OCI-LY7 (cell line): ENCODE measurements around the gene CRADD. TPM values are rescaled to one million over a fixed set of nuclear protein-coding genes. Genes with fewer than 3 reads are reported as not detected.

Source experiments
- BruUV-seq: library from RNA; stranded (reverse); fragments of 400-500 nt; replicated peaks from 2 replicates; lab custom pipeline; 2021; lab: Mats Ljungman, UMichigan
- CTCF ChIA-PET: fragments of 300-600 bp; sonication (Branson Sonifier 250); formaldehyde crosslinking; loops from one replicate; lab custom pipeline; 2022; ENCODE audit warnings: antibody characterized with exemption; ENCODE audit not compliant: unreplicated experiment; lab: Charles Lee
- POLR2A ChIA-PET: fragments of 300-600 bp; sonication (Branson Sonifier 250); formaldehyde crosslinking; loops from one replicate; lab custom pipeline; 2022; ENCODE audit warnings: antibody characterized with exemption; lab: Charles Lee
- DNase-seq: peaks from one replicate; pipeline ENCODE4 v3.0.0-alpha.2; 2015; ENCODE audit warnings: low spot score
- H2AFZ ChIP-seq: fragments of 200-600 bp; sonication (generic), shearing (Covaris generic); 2 replicates; pipeline ENCODE4 v1.6.1; 2014; ENCODE audit warnings: mild to moderate bottlenecking, antibody characterized with exemption, low read length, moderate library complexity
- H3K27ac ChIP-seq: fragments of 200-600 bp; sonication (generic); 2 replicates; pipeline ENCODE4 v1.5.1; 2014; ENCODE audit warnings: mixed run types, low read depth, mild to moderate bottlenecking, moderate library complexity, low read length, inconsistent platforms; ENCODE audit not compliant: poor library complexity, severe bottlenecking
- H3K36me3 ChIP-seq: fragments of 200-600 bp; sonication (generic); 2 replicates; pipeline ENCODE4 v1.6.1; 2014; ENCODE audit warnings: mild to moderate bottlenecking, antibody characterized with exemption, low read length, moderate library complexity, mixed read lengths; ENCODE audit not compliant: insufficient read depth
- H3K4me1 ChIP-seq: fragments of 200-600 bp; sonication (generic); 2 replicates; pipeline ENCODE4 v1.5.1; 2014; ENCODE audit warnings: mild to moderate bottlenecking, low read length; ENCODE audit not compliant: insufficient read depth, poor library complexity, severe bottlenecking
- H3K4me2 ChIP-seq: fragments of 200-600 bp; sonication (generic); 2 replicates; pipeline ENCODE4 v1.6.1; 2014; ENCODE audit warnings: mild to moderate bottlenecking, low read length
- H3K4me3 ChIP-seq: fragments of 200-600 bp; sonication (generic); 2 replicates; pipeline ENCODE4 v1.5.1; 2014; ENCODE audit warnings: mild to moderate bottlenecking, low read depth, low read length; ENCODE audit not compliant: poor library complexity, severe bottlenecking
- H3K79me2 ChIP-seq: fragments of 200-600 bp; sonication (generic); 2 replicates; pipeline ENCODE4 v1.6.1; 2016; ENCODE audit warnings: low read depth, mild to moderate bottlenecking, low read length, moderate library complexity, mixed read lengths; ENCODE audit not compliant: insufficient read depth
- H3K9me2 ChIP-seq: fragments of 200-600 bp; sonication (generic); 2 replicates; pipeline ENCODE4 v1.6.1; 2016; ENCODE audit warnings: mild to moderate bottlenecking, low read length, mixed read lengths; ENCODE audit not compliant: insufficient read depth
- H3K9me3 ChIP-seq: fragments of 200-600 bp; sonication (generic); 2 replicates; pipeline ENCODE4 v1.6.1; 2014; ENCODE audit warnings: mild to moderate bottlenecking, mixed run types, low read length, mixed read lengths
- H4K20me1 ChIP-seq: fragments of 200-600 bp; sonication (generic); 2 replicates; pipeline ENCODE4 v1.6.1; 2014; ENCODE audit warnings: mild to moderate bottlenecking, antibody characterized with exemption, low read length, moderate library complexity, mixed read lengths; ENCODE audit not compliant: insufficient read depth
- CTCF ChIP-seq: fragments of 200-600 bp; sonication (generic); conservative IDR thresholded peaks from 2 replicates; pipeline ENCODE4 v1.5.1; 2014; ENCODE audit warnings: mild to moderate bottlenecking, antibody characterized with exemption, low read length, moderate library complexity, mixed read lengths
- EZH2phosphoT487 ChIP-seq: fragments of 200-600 bp; sonication (generic); IDR thresholded peaks from 2 replicates; pipeline ENCODE4 v1.6.1; 2018; ENCODE audit warnings: low read depth, borderline replicate concordance, mild to moderate bottlenecking, mixed run types, antibody characterized with exemption, low read length, moderate library complexity, mixed read lengths
- intact Hi-C: fragments of 100-400 bp; cut with micrococcal nuclease; formaldehyde crosslinking; loops from one replicate; pipeline ENCODE4 v1.10.0; 2022; ENCODE audit not compliant: unreplicated experiment
- total RNA-seq, 2 experiments: library from RNA; depleted of rRNA in 1 of 2; stranded (reverse); fragments of >200 nt in 1 of 2; shearing (Covaris generic) in 1 of 2; gene quantifications; 2 replicates each; pipeline ENCODE4 v1.2.3, GENCODE V29; 2014 to 2022

CRADD gene
- total RNA-seq, 2 experiments from 2014 or later, result 10.5 to 16.8 TPM

- Histone ChIP-seq H3K4me2 (no peak overlapping the region), H3K4me1 (no peaks in the 10 kb centered on the region), H4K20me1 (no peaks in the 10 kb centered on the region), H3K36me3 (no peaks in the 10 kb centered on the region), H3K9me3 (no peaks in the 10 kb centered on the region), H3K9me2 (no peaks in the 10 kb centered on the region), H3K79me2 (no peaks in the 10 kb centered on the region), H2AFZ (no peak overlapping the region), H3K4me3 (no peak overlapping the region), H3K27ac (no peak overlapping the region)
- BruUV-seq, result no TSS peak
- ChIA-PET POLR2A (no interaction called here), CTCF (interaction anchor here (0.6 kb wide), 1 partner anchor 23 kb away, joined by 4 read pairs; no protein-coding TSS in a partner anchor)
- intact Hi-C loops, result no loop called here
- DNase-seq, result no peak
- no peak for TF ChIP-seq CTCF
- no peak for TF ChIP-seq EZH2phosphoT487
These were observed 212.5 kb downstream of the CRADD start for GRCh38 chr12:93889516-93890212.

- H3K9me2 ChIP-seq, result no peaks in the 10 kb centered on the region
- ChIA-PET CTCF (no interaction called here), POLR2A (interaction anchor here (0.5 kb wide), 1 partner anchor 511 kb away, joined by 4 read pairs; no protein-coding TSS in a partner anchor)
- no peaks in the 10 kb centered on the region for H4K20me1 ChIP-seq
- no peak overlapping the region for H3K27ac ChIP-seq
- no peak for TF ChIP-seq CTCF
- TF ChIP-seq EZH2phosphoT487, result no peak
- DNase-seq, result no peak
- H3K4me2 ChIP-seq, result no peak overlapping the region
- H3K36me3 ChIP-seq, result no peaks in the 10 kb centered on the region
- H3K4me3 ChIP-seq, result no peak overlapping the region
- H2AFZ ChIP-seq, result no peak overlapping the region
- no peaks in the 10 kb centered on the region for H3K4me1 ChIP-seq
- no peaks in the 10 kb centered on the region for H3K9me3 ChIP-seq
- intact Hi-C loops, result no loop called here
- H3K79me2 ChIP-seq, result no peaks in the 10 kb centered on the region
- no TSS peak for BruUV-seq
These were observed 215.5 kb downstream of the CRADD start for GRCh38 chr12:93892423-93893268.
